Cardiac muscle cell (in vitro differentiated cells and primary cell): ENCODE data around the gene DCLK3. TPM values are rescaled to one million over a fixed set of nuclear protein-coding genes. Genes with fewer than 3 reads are reported as not detected.

Experiments
- DNase-seq, 2 donors: peaks; one replicate each; pipeline versions ENCODE4 v3.0.0 to v3.0.0-alpha.2; 2010 to 2017; ENCODE audit warnings: low read depth in 1 of 2, low spot score in 1 of 2
- H3K27ac ChIP-seq: fragments of 200-600 bp; sonication (generic); 2 replicates; pipeline ENCODE4 v1.5.1; 2016
- H3K27me3 ChIP-seq: fragments of 200-600 bp; sonication (generic); 2 replicates; pipeline ENCODE4 v1.6.0; 2016; ENCODE audit warnings: control low read depth
- H3K36me3 ChIP-seq: fragments of 200-600 bp; sonication (generic); 2 replicates; pipeline ENCODE4 v1.5.1; 2016; ENCODE audit warnings: control low read depth
- H3K4me1 ChIP-seq: fragments of 200-600 bp; sonication (generic); 2 replicates; pipeline ENCODE4 v1.8.1; 2017; ENCODE audit warnings: low read depth, mild to moderate bottlenecking, mixed run types
- H3K4me3 ChIP-seq: fragments of 200-600 bp; sonication (generic); 2 replicates; pipeline ENCODE4 v1.5.1; 2016; ENCODE audit warnings: mild to moderate bottlenecking
- H3K9me3 ChIP-seq: fragments of 200-600 bp; sonication (generic); 2 replicates; pipeline ENCODE4 v1.5.1; 2017; ENCODE audit warnings: low read depth, mild to moderate bottlenecking, control low read depth
- CTCF ChIP-seq: IDR thresholded peaks from 2 replicates; pipeline ENCODE4 v1.5.1; 2012; ENCODE audit warnings: low read depth, mild to moderate bottlenecking, low read length
- polyA plus RNA-seq: library from polyadenylated mRNA; unstranded; fragments of >200 nt; fragmentation: Nextera tagmentation; extraction: Ambion mirVana; gene quantifications from 2 replicates; pipeline ENCODE4 v1.2.1, GENCODE V29; 2016
- total RNA-seq: library from RNA; depleted of rRNA; stranded (reverse); fragments of >200 nt; gene quantifications from 2 replicates; pipeline ENCODE4 v1.2.3, GENCODE V29; 2016

The DCLK3 gene
- total and polyA plus RNA-seq, 2 experiments from 2014 or later, result 0.15 to 0.62 TPM

GRCh38 chr3:36662626-36663025 lies 101.7 kb downstream of the DCLK3 start:
- Histone ChIP-seq H3K27me3 (no peaks in the 10 kb centered on the region), H3K36me3 (no peaks in the 10 kb centered on the region), H3K4me1 (no peaks in the 10 kb centered on the region), H3K9me3 (no peaks in the 10 kb centered on the region), H3K4me3 (no peak overlapping the region), H3K27ac (no peak overlapping the region)
- no peak for TF ChIP-seq CTCF
- no peak for DNase-seq

Other genes starting within 250 kb of the DCLK3 start
- 4.4 and 8.2 TPM in 2 replicates for gene TRANK1, start 180.5 kb upstream of the DCLK3 start, total RNA-seq
- gene TRANK1, start 180.5 kb upstream of the DCLK3 start, polyA plus RNA-seq, result 1.9 and 4.4 TPM in 2 replicates
- gene EPM2AIP1, start 228.6 kb upstream of the DCLK3 start, total RNA-seq, result 24.2 and 30.7 TPM in 2 replicates
- gene EPM2AIP1, start 228.6 kb upstream of the DCLK3 start, polyA plus RNA-seq, result 34.8 and 38.0 TPM in 2 replicates
- gene MLH1, start 229.0 kb upstream of the DCLK3 start, total RNA-seq, result 63.1 and 114 TPM in 2 replicates
- 35.2 and 51.6 TPM in 2 replicates for gene MLH1, start 229.0 kb upstream of the DCLK3 start, polyA plus RNA-seq